T1000 (cell line): Measurements from ENCODE around the gene ADAMTS16.

Experiments used
- DNase-seq: peaks from one replicate; lab custom pipeline; 2025; ENCODE audit warnings: mixed read lengths; lab: John Stamatoyannopoulos, UW

ADAMTS16 gene

DNA sequence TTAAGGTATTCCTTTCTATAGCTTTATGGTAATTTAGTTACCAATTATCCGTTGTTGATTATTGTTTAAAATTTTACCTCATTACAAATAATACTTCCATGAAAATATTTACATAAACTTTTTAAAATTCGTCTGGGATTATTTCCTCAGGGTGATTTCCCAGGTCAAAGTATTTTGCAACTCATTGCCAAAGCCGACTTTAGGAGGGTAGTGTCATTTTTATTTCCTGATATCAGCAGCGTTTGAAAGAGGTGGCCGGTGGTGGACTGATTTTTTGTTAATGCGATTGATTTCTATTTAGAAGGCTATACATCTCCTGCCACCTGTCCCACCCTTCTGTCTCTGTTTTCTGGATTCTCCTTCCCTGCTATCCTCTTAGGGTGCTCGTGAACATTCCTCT, 4.3 kb downstream of the ADAMTS16 start:
- no peak for DNase-seq

DNA sequence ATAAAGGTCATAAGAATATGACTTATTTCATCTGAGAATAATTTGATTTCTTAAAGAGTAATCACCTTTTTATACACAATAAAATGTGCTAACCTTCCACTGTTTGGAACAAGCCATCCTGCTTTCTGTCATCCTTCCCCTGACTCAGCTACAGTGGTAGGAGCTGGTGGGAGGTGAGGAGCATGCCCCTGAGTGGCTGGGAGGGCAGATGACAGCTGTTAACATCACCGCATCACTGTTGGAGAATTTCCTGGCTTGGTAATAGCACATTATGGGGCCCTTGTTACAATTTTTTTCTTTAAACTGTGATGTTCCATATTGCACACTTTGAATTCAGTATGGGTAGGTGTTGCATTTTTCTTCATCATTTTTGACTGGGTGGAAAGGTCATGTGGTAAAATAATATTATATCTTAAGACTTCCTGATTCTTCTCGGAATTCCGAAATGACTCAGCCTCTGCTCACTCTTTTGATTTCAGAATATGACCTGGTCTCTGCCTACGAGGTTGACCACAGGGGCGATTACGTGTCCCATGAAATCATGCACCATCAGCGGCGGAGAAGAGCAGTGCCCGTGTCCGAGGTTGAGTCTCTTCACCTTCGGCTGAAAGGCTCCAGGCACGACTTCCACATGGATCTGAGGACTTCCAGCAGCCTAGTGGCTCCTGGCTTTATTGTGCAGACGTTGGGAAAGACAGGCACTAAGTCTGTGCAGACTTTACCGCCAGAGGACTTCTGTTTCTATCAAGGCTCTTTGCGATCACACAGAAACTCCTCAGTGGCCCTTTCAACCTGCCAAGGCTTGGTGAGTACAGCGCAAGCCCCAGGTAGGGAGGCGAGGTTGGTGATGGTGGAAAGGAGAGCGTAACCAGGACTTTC, 5.8 kb downstream of the ADAMTS16 start:
- DNase-seq, result peak; percentile 38

DNA sequence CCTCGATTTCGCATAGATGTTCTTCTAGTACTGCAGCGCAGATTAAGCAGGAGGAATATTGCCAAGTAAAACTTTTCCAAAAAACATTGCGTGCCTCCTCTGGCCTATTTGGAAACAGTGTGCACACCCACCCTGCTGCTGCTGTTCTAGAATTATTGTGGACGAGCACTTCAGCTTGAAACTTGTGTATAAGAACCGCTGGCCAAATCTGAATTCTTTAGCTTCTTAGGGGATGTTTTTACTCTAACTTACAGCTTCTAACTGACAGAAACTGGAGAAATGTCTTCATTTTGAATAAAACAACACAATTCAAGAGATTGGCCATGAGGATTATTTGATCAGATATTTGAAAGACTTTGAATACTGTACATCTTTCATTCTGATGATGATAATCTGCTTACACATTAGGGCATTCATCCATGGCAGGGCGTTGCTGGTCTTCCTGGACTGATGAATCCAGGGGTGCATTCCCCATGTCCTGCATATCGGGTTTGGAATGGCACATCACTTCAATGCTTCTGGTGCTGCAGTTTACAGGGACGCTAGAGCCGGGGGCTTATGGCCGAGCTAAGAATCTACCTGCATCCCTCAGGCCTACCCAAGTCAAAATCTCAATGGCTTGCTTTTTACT, 6.5 kb downstream of the ADAMTS16 start:
- no peak for DNase-seq

DNA sequence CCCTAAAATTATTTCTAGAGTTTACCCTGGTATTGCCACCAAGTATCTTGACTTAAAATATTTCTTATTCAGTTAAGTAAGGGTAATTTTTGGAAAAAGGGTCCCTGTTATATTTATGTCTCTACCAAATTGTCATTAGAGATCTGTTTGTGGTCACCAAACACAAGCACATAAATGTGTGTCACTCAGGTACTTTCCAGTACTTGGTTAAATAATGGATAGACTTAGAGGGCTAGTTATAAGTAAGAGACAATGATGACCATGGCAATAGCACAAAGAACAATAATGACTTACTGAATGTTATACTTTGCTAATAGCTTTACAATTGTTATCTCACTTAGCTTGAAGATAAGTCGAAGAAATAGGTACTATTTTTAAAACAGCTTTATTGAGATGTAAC, 9.0 kb downstream of the ADAMTS16 start:
- DNase-seq, result no peak

DNA sequence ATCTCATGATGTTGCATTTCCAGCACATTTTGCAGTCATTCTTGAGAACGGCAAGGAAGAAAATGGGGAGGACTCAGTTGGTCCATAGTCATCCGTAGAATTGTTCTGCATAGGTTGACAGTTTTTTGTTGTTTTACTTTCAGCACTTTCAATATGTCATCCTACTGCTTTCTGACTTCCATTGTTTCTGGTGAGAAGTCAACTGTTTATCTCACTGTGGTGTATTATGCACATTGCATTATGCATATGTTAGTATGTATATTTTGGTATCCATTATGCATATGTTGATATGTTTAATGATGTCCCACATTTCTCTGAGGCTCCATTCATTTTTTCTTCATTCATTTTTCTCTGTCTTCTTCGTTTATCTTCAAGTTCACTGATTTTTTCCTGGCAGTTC, 10.5 kb downstream of the ADAMTS16 start:
- no peak for DNase-seq

DNA sequence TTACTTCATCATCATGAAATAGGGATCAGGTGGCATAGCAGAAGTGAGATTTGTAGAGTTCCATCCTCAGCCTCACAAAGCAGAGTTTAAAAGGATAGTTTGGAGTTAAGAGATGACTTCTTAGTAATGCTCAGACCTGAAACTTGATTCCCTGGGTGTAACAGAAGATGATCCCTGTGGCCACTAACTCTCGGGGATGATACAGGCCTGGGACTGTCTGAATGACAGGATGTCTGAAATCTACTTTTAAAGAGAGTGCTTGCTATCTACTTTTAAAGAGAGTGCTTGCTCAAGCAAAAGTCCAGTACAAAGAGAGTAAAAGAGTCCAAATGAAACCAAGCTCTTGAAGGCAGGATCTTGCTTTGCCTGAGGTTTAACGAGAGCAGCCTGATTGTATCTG, 14.6 kb downstream of the ADAMTS16 start:
- no peak for DNase-seq

DNA sequence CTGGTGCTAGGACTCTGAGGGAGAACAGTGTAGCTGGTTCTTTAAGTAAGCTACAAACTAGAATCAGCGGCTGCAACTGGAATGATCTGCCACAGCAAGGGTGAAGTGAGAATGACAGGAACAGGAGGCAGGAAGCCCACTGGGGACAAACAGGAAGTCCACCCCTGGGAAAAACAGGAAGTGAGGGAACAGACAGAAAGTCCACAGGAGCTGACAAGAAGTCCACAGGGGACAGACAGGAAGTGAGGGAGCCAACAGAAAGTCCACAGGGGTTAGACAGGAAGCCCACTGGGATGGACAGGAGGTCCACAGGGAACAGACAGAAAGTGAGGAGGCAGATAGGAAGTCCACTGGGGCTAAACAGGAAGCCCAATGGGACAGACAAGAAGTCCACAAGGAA, 15.5 kb downstream of the ADAMTS16 start:
- DNase-seq, result no peak

DNA sequence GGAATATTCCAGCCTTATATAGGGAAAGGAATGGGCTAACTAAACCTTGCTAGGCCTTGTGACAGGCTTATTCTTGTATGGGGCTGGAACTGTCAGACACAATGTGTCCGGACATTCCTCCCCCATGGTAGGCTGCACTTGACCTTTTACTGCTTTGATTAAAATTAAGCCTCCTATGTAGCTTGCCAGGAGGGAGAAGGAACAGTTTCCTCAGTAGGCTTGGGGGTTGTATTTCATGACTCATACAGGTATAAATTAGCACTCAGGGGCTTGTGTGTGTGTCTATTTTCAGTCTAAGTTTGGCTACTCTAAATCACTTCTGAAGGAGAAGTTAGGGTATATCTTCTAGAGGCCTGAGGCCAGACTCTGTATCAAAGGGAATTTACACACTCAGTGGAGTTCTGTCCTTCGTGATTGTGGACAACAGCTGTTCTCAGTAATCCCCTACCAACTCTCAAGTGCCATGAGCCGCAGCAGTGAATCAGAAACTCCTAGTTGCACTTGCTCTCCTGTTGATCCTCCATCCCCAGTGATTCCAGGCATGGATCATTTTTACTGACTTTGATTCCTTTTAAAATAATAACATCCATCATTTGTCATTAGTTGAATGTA, 16.4 kb downstream of the ADAMTS16 start:
- DNase-seq, result no peak

DNA sequence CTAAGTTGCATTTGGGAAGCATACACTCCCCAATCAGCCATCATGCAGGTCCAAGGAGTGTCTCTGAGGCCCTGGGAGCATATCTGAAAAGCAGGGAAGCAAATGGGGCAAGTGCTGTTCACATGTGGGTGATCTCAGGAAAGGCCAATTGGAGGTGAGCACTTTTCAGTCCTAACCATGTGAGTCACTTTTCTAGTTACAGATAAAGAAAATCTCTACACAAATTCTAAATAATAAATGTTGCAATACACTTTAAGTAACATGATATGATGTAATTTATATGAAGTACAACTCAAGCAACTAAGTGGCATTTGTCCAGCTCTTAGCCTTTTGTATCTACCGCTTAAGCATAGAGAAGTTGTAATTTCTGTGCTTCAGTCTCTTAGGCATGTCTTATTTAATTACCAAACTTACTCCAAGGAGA, 18.4 kb downstream of the ADAMTS16 start:
- DNase-seq, result no peak

DNA sequence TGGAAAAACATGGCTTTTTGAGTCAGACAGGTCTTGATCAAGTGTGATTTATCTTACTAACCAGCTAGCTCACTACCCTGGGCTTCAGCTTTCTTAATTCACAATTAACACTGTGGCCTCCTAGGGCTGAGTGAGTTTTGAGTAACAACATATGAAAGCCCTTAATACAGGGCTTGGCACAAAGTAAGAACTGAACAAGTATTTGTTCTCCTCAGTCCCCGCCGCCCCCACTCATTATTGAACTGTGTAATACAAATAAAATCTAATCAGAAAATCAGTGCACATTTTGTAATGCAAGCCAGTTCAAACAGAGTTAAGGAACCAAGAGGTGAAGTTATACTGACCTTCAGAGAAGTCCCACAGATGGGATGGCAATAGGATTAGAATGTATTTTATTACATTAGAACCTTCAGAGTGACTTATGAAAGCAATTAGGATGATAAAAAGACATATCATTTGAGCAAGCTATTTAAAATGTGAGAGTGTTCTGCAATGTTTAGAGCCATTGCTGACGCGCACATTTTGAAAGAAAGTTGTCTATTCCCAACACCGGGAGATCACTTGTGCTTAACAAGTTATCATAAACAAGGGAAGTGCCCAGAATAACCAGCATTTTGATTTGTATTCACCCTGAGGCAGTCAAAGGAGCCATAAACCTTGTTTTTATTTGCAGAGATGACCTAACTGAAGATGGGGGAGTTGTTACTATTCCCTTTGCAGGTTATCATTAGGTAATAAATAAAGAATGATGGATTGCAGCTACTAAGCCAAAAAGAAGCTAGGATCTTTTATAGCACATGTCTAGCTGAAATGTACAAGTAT, 19.4 kb downstream of the ADAMTS16 start:
- DNase-seq, result no peak

DNA sequence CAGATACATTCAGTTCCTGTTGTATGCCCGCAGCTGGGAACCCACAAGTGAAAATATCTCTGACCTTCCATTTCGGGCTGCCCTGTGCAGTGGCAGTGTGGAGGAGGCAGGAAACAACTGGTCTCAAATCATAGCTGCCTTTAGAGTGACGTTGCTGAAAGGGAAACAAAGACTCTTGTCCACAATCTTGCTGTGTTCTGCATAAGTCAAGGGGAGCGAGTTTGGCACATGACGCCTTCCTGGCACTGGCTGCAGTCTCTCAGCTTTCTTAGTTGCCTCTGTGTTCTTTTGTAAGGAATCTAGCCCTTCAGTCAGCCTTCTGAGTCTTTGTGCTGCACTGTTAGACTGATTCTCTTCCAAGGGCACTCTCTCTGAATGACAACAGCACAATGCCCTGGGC, 24.0 kb downstream of the ADAMTS16 start:
- DNase-seq, result no peak

DNA sequence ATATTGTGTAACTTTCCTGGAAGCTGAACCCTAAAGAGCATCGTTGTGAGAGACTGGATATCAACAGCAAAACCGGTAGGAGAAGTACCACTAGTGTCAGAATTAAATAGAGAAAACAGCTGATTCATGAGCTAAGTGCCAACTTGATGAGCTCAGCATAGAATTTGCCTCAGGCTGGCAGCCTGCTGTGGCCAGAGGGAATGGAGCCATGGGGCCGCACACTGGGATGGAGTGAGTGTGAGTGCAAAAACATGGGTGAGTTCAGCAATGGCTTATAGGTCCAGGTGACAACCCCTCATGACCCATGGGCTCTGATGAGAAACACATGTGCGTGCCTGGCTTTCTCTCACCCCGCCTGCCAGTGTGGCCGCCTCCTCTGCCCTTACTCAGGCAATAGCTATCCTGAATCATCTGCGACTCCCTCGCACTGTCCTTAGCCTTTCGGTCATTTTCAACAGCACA, 25.4 kb downstream of the ADAMTS16 start:
- peak; percentile 37 for DNase-seq

DNA sequence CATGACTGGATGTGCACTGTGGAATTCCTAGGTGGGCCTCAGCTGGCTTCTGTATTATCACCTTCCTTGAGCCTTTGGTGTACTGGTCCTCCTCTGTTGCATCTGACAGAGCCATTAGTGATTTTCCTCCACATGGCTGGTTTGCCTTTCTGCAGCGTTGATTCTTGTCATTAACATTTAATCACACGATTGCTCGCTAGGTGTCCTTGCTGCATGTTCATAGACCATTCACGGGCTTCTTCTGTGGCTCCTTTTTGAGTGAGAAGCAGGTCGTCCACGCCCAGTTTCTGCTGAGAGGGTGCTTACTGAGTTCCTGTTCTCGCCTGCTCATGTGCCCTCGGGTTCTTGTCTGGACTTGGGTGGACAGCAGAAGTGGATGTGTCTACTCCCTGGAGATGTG, 29.3 kb downstream of the ADAMTS16 start:
- DNase-seq, result no peak

DNA sequence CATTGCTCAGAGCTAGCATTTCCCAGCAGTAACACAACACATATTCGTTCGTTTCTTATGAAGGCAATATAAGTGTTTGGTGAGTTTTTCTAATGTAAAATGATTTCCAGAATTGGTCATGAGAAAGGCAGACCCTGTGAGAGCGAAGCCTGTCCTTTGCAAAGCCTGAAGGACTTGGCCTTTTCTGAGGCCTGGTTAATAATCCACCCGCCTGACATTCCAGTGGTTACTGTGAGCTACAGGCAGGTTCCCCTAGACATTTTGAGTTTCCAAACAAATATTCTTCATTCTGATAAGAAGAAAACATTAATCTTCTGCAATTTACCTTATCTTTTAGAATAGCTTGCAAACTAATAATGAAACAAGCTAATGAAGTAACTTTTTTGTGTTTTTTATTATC, 38.0 kb downstream of the ADAMTS16 start:
- DNase-seq, result no peak

DNA sequence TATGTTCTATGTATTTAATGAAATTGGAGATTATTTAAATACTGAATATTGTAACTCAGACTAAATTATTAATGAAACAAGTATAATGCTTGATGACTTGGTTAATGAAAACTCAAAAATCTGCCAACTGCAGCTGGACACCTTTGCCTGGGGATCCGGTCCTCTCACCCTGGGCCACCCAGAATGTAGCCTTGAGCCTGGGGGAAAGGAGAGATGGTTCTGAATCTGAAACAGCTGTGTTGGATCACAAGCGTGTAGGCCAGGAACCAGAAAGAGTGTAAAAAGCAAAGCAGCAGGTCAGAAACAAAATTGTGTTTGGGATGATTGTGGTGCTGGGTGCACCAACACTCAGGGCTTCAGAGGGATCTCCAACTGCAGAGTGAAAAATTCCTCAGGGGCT, 38.5 kb downstream of the ADAMTS16 start:
- DNase-seq, result no peak

DNA sequence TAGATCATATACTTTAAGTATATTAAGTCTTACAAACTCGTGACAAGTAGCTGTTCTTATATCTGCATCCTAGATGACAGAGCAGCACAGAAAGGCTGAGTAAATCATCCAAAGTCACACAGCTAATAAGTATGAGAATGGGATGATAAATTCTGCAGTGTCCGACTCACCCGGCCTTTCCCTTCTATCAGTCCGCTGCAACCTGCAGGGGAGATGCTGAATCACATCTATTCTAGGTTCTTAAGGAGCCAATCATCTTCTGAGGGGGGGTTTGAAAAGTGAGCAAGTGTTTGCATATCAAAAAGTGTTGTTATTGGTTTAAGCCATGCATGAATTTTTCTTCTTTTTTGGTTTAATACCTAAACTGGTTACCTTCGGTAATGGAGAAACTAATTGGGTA, 38.9 kb downstream of the ADAMTS16 start:
- no peak for DNase-seq

DNA sequence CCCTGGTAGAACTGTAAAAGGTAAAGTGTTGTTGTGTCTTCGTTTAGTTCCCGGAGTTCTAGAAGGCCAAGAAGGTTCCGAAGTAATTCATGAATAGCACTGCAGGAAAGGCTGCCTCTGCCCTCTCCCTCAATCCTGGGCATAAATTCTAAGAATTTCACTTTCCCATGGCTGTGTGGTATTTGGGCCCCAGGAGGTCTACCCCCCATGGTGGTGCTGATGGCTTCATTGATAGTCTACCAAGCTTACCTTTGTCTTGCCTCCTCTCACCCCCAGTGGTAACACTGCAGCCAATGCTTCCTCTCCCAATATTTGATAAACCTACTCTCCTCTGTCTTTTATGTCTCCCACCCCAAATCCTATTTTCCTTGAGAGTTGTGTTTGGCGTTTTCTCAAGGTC, 39.5 kb downstream of the ADAMTS16 start:
- DNase-seq, result no peak

DNA sequence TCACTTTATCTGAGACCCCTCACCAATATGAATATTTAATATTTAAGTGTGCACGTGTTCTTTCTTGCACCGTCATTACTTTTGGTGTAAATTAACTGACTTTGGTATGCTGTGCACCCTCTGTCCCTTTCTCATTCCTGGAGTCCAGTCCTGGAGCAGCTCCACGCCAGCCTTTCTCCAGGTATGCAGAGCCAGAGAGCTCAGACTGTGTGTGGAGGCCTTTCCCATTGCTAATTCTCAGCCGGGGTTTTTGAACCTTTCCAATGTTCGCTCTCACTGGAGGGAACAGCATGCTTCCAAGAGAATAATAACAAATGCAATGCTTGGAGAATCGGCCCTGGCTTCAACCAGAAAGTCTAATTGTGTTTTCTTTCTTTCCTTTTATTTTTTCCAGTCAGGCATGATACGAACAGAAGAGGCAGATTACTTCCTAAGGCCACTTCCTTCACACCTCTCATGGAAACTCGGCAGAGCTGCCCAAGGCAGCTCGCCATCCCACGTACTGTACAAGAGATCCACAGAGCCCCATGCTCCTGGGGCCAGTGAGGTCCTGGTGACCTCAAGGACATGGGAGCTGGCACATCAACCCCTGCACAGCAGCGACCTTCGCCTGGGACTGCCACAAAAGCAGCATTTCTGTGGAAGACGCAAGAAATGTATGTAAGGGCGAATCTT, 41.7 kb downstream of the ADAMTS16 start:
- DNase-seq, result no peak

DNA sequence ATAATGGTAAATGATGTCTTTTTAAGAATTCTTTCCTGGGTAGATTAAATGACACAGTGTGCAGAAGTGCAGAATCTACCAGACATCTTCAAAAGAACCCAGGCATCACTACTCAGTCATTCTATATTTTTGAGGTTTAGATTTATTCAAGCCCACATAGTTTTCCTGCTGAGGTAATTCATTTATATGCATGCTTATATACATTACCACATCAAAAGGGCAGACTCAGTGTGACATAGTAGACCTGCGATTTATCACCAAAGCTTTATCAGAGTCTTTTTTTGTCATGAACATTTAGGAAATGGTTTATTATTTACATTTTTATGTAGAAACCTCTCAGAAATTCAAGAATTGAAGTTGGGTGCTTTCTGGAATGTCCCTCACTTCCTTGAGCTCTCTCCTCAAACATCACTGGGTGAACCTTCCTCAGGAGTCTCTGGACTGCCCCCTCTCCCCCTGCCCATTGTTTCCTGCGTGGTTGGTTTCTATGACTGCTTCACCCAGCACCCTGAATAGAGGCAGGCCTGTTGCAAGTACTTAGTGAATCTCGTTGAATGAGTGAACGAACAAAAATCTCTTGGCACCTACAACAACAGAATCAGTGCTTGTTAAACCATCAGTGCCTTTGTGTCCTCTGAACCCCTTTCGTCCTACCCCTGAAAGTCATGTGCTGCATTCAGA, 42.5 kb downstream of the ADAMTS16 start:
- no peak for DNase-seq

DNA sequence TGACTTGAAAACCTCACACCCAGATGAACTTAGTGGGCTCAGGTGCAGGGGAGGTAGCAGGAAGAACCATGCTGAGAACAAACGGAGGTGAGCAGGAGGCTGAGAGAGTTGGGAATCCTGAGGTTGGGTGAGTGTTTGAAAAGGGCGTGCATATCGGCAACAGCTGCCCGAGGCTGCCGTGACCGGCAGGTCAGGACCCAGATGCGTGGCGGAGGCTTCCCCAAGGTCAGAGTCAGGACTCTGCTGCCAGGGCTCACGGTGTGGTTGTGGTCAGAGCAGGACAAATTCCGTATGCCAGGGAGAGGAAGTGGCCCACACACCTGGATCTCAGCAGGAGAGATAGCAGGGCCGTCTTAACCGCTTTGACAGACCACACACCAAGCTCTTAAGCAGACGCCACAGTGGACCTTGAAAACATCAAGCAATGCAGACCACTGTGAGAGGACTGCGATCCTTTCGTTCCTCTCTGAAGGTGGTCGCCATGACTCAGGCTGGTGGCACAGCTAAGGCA, 43.1 kb downstream of the ADAMTS16 start:
- DNase-seq, result no peak

DNA sequence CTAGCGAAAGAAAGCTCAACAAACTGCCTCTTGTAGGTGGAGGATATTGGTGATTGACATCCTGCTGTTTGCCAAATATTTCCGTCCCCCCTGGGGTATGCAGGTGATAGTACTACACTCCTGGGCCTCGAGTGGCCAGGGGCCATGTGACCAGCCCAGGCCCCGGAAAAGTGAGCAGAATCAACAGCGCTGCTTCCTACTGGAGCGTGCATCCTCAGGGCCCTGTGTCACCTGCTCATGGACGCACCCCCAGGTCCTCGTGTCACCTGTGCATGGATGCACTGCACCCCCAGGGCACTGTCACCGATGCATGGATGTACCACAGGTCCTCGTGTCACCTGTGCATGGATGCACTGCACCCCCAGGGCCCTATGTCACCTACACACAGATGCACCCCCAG, 43.8 kb downstream of the ADAMTS16 start:
- DNase-seq, result no peak
